ENCODE results near the gene ACTR10.

ACTR10 gene
- long read RNA-seq, transcript ACTR10-201 (13 exons, 2,419 nt) = major isoform, 256 of 290 reads
- long read RNA-seq, partial matches to known transcripts = 4 of 290 reads
- long read RNA-seq, other reads (novel, unspliced or antisense) = 26 of 290 reads

- peak within 1 kb of the TSS; percentile 84 for H3K27ac ChIP-seq (replicated peaks)
- peak; percentile 29 to 77 for DNase-seq (ENCODE audit: low read depth in 1 of 2, low spot score in 1 of 2)
- peaks cover 2% of the 10 kb centered on the region for H3K27me3 ChIP-seq (ENCODE audit: insufficient read depth, poor library complexity, severe bottlenecking)
Measured at GRCh38 chr14:58199726-58200479, at the start of gene ACTR10. ACTR10 (plus strand) TSS chr14:58200149; CDS start chr14:58200218, 69 bp downstream.

GRCh38 chr14:58150243-58150805 is 49.6 kb upstream of the ACTR10 start:
- no peak overlapping the region for H3K27ac ChIP-seq (replicated peaks)
- H3K27me3 ChIP-seq (ENCODE audit: insufficient read depth, poor library complexity, severe bottlenecking) = peaks cover 26% of the 10 kb centered on the region
- no peak for DNase-seq (ENCODE audit: low read depth in 1 of 2, low spot score in 1 of 2)
- H3K4me3 ChIP-seq (replicated peaks; ENCODE audit: insufficient read depth, low read length) = no peak overlapping the region
- TF ChIP-seq REST (IDR thresholded peaks at IDR 0.05; ENCODE audit: insufficient replicate concordance, low read depth) (no peak), CTCF (IDR thresholded peaks at IDR 0.05; ENCODE audit: insufficient read depth, low read length) (no peak), POLR2AphosphoS5 (IDR thresholded peaks at IDR 0.05; ENCODE audit: low read depth) (no peak), GABPA (IDR thresholded peaks at IDR 0.05; ENCODE audit: low read depth) (no peak), SPI1 (IDR thresholded peaks at IDR 0.05; ENCODE audit: borderline replicate concordance, low read depth) (no peak)

More at GRCh38 chr14:58199726-58200479, at the start of gene ACTR10:
- H3K4me3 ChIP-seq (replicated peaks; ENCODE audit: insufficient read depth, low read length) = peak within 1 kb of the TSS; percentile 97
- TF ChIP-seq POLR2AphosphoS5 (IDR thresholded peaks at IDR 0.05; ENCODE audit: low read depth) = peak; percentile 24; the same call in 1 of the 2 replicates
- TF ChIP-seq REST (IDR thresholded peaks at IDR 0.05; ENCODE audit: insufficient replicate concordance, low read depth) = no peak

- no peak for DNase-seq (ENCODE audit: low read depth in 1 of 2, low spot score in 1 of 2)
- H3K4me3 ChIP-seq (replicated peaks; ENCODE audit: insufficient read depth, low read length) = peak overlapping the region; percentile 54
- H3K27me3 ChIP-seq (ENCODE audit: insufficient read depth, poor library complexity, severe bottlenecking) = peaks cover 26% of the 10 kb centered on the region
- TF ChIP-seq POLR2AphosphoS5 (IDR thresholded peaks at IDR 0.05; ENCODE audit: low read depth) = no peak
- TF ChIP-seq CTCF (IDR thresholded peaks at IDR 0.05; ENCODE audit: insufficient read depth, low read length) = no peak
- no peak for TF ChIP-seq REST (IDR thresholded peaks at IDR 0.05; ENCODE audit: insufficient replicate concordance, low read depth)
- TF ChIP-seq SPI1 (IDR thresholded peaks at IDR 0.05; ENCODE audit: borderline replicate concordance, low read depth) = no peak
- TF ChIP-seq GABPA (IDR thresholded peaks at IDR 0.05; ENCODE audit: low read depth) = no peak
- H3K27ac ChIP-seq (replicated peaks) = no peak overlapping the region
Measured at GRCh38 chr14:58151133-58152013, 48.6 kb upstream of the ACTR10 start.
